Measurements from ENCODE around the gene CERS6.

Gene CERS6

DNA sequence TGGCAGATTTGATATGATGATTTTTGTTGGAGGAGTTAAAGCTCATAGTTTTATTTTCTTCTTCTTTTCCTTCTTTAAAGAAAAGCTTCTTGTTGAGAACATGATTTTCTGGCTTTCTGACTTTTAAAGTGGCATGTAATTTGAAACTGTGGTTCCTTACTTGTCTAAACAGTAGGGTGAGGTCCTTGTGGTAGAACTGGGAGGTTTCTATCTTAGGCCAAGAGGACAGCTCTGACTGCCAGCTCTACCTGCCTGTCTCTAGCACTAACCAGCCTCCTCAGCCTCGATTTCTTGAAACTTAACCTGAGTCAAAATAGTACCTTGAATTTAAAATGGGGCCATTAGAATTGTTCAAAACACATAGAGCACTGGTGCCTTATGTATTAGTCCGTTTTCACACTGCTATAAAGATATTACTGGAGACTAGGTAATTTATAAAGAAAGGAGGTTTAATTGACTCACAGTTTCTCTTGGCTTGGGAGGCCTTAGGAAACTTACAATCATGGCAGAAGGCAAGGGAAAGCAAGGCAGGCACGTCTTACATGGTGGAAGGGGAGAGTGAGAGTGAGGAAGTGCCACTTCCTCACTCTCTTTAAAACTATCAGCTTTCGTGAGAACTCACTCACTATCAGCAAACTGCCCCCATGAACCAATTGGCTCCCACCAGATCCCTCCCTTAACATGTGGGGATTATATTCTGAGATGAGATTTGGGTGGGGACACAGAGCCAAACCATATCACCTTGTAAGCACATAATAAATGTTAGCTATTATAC lies 119.0 kb downstream of the CERS6 start:
- DNase-seq: no peak

DNA sequence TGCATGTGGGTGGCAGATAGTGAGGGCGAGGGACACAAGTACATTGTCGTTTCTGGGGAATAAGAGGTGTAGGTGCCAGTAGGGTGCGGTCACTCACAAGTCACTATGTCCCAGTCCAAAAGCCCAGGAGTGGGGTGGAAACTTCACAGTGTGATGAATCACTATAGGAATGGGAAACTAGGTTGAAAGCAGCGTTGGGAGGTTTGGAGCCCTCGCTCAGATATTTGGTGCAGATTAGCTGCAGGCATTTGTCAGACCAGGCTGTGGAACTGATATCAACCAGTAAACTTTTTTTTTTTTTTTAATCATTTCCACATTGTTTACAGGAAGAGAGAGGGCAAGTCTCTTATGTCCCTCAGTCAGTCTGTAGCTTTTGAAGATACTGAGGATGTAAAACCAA lies 121.8 kb downstream of the CERS6 start:
- DNase-seq: no peak

DNA sequence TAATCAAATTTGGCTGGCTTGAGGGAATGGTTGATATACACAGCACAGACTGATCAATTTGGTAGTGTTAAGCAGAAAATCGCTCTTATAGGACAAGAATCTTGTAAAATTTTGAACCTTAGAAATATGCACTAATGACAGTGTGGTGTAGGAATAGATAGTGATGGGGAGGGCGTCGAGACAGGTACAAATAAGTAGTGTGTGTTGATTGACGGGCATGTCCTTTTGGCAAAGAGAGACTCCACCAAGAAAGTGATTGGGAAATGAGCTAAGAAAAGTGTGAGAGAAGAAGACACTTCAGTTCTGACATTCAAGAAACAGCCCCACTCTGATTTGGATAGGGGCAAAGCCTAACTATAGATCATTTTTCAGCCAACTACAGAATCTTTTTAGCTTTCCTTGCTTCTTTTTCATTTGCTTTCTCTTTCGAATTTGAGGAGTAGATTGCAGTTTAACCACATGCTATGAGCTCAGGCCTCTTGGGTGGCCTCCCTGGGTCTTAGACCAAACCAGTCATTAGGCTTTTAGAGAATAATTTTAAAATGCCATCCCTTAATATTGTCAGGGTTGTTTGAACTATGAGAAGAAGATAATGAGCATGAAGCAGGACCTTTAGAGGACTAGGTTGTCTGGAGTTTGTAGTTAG lies 127.1 kb downstream of the CERS6 start:
- DNase-seq: no peak

DNA sequence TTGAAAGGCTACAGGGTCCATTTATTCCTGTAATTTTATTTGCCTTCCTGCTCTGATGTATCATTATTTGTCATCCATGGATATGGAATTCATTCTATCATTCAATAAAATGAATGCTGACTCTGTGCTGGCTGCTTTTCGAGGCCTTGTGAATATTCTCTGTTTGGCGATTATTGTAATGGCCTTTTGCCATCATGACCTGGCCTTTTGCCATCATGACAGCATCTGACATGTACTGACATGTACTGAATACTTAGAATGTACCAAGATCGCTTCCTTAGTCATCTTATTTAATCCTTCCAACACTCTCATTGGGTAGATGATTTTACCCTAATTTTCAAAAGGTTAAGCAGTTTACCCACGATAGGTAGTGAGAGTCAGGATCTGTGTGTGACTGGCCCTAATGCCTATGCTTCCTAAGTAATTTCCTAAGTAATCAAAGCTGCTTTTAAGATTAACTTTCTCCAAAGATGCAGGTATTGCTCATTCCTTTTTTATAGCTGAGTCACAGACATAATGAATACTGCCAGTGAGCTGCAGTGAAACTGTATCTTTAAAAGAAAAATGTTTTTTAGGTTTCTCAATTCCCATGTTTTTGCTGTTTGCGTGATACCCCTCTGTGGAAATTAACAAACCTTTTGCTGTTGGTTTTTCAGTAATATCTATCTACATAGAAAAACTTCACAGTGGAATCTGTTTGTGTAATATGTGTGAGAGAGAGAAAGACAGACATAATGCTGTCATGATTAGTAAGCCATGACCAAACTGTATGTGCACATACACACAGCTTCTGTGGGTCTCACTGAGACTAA lies 127.8 kb downstream of the CERS6 start:
- no peak for DNase-seq

DNA sequence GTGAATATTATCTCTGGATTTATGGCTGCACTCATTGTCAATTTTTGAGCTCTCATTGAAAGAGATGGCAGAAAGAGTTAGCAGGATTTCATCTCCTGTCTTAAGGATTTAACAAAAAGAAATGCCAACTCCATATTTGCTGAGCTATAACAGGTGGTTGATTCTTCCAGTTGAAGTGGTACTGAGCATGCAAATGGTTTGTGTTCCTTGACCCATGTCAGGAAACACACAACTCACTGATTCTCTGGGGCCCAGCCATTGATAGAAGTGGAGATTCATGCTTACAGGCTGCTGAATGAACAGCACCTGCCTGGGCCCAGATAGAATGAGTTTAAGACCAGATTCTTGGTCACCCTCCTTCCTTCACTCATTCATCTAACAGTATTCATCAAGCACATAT lies 128.8 kb downstream of the CERS6 start:
- no peak for DNase-seq

DNA sequence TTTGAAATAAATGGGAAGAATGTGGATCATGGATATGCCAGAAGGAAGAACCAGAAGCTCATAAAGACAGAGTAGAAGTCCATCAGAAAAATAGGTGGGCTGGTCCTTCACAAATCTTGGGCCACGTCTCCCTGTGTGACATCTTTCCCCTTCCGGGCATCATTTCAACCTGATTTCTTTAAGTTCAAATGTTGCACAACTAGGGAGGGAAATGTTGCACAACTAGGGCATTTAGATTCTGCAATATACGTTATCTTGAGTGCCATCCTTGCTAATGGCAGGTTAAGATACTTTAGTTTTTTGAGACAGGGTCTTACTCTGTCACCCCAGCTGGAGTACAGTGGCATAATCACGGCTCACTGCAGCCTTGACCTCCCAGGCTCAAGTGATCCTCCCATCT lies 129.6 kb downstream of the CERS6 start:
- DNase-seq: no peak

DNA sequence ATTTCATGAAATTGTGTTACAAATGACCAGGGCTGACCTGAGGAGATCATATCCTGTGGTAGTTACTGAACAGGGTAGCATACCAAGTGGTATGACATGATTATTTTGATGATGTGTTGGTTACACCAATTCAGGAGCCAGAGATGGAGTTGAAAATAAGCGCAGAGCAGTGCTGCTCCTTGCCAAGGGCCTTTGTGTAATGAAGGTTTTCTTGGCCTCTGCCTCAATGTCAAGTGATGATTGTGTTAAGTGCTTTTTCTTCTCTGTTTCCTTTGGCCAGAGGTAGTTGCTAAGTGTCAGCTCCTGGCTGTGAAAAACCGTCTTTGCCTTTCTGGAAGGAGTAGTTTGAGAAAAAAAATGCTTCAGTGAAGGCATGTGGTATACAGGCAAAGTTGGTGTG lies 131.2 kb downstream of the CERS6 start:
- no peak for DNase-seq

DNA sequence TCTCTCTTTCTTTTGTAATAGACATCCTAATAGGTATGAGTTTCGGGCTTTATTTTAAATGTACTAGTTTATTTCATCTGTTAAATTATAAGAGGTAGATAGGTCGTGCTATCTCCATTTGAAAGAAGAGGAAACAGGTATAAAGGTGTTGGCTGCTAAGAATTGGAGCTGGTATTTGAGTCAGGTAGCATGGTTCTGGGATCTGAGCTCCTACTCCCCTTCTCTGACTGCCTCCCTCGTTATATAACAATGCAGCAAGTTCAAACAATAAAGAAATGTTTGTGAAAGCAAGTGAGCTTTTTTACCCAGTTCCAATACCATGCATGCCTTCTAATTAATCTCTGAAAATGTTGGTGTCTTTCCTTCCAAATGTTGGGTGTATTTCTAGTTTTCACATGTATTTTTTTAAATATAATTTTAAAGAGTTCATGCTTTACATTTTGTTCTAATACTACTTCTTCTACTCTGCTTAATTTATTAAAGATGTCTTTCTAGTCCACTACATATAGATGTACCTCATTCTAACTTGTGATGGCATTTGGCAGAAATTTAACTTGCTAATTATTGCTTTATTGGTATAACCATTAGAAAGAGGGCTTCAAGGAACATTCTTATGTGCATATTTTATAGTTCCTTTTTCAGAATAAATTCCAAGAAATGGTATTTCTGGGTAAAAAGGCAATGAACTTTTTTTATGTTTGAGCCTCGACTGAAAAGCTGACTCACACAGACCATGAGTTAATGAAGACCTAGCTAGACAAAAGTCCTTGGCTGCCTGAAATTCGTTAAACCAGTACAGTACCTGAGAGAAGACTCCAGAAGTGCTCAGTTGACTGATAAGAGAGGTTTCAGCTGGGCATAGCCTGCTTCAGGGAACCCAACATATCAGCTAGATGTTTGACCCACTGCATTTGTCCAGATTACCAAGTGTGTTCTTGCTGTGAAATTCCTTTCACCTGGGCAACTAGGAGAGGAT lies 133.5 kb downstream of the CERS6 start:
- DNase-seq: peak; percentile 56

DNA sequence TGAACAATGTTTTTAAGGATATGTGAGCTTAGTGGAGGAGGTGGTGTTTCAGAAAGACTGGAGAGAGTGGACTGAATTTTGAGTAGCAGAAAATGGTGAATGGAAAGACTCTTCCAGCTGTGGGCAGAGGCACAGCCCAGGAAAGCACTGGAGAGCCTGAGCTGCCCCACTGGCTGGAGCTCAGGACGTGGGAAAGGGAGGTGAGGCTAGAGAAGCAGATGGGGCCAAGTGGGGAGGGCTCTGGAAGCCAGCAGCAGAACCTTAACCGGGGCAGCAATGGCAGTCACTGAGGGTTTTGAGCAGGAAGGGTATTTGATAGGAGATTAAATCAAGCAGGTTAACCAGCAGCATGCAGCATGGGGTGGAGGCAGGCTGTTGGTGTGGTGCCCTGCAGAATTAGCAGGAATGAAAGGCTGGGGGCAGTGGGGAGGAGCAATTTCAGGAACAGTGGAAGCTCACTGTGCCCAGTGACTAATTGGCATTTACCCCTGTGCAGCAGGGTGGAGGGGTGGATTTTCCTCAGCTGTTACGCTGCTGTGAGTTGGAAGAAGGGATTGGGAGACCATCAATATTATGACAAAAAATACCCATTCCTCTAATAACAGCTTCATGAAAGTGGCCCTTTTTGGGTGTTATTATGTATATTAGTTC lies 136.2 kb downstream of the CERS6 start:
- no peak for DNase-seq

DNA sequence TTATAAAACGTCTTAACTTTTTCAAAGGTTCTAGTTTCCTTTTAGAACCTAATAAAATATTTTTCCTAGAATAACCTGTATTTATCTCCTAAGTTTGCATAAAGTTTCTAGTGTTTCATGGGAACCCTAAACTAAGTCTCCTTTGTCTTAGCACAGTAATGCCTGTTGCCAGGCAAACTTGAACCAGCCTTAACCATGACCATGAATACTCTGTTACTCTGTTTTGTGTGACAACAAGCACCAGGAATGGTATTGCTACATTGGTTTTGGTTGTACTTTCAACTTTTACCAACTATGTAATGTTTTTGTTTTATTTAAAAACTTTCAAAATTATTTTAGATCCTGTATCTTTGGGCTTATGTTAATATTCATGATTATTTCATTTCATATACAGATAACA lies 137.6 kb downstream of the CERS6 start:
- no peak for DNase-seq

DNA sequence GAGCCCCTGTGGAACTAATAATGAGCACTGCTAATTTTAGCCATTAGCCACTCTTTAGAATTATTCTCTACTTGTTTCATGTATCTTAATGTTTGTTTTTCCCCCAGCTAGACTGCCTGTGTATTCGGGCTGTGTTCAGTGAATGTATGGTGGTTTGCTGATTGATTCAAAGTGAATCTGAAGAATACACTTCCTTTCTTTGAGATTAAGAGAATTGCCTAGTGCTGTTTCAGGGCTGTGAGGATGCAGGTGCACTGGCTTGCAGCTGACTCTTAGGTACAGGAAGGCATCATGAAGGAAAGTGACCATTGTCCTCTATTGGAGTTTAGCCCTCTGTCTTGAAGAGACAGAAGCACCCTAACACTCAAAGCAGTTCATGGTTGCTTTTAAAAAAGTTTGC lies 138.7 kb downstream of the CERS6 start:
- DNase-seq: no peak

DNA sequence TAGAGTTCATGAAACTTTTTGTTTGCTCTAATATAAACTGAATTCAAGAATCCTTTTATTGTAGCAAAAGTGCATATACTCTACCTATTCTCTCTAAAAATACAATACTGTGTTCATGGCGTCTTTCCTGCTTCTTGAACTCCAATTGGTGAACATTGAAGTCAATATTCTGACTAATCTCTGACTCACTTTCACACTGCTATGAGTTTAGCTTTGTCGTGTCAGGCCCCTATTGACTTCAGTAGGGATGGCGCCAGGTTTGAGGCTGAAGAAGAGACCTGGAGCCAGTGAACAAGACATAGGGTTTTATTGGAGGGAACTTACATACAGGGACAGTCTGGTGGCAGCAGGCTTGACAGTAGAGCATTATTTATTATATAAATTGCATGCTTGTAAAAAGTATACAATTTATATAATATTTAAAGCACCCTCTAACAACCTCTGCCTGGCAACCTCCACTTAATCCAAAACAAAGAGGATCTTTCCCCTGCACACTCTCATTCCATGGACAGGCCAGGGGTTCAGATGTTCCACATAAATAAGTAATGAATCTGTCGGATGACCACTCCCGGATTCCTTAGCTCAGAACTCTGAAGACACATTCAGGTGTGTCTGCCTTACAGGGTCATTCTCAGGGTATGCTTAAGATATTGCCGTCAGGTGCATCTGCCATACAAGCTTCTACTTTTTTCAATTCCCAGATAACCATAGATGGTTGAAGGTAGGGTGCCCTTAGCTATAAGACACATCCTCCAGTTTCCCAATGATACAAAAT lies 141.0 kb downstream of the CERS6 start:
- no peak for DNase-seq

DNA sequence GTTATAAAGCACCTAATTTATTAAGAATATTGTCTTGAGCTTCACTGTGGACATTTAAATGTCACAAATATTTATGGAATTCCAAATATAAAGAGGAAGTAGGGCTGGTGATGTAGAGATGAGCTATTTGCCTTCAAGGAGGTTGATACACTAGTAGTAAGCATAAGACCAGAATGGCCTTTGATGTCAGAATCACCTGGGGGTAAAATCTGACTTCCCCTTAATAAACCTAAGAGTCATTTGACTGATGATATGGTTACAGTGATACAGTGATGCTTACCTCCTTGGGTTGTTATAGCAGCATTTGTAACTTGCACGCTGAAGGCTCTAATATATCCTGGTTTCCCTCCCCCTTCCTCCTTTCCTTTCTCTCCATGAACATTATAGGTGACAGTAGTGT lies 143.7 kb downstream of the CERS6 start:
- no peak for DNase-seq

DNA sequence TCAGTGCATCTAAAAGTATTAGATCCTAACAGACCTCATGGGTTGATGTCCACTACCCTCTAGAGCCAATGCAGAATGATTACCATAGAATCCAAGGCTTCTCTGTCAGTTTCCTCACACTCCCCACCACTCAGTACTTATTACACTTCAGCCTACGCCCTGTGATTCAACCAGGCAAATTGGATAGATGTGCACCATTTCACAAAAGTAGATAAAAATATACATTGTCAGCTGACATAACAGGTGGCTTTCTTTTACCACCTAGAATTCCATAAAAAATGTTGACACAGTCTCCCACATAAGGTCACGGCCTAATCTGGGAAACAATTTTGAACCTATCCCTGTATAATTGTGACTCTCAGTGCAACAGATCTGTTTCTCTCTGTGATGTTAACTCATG lies 144.9 kb downstream of the CERS6 start:
- no peak for DNase-seq

DNA sequence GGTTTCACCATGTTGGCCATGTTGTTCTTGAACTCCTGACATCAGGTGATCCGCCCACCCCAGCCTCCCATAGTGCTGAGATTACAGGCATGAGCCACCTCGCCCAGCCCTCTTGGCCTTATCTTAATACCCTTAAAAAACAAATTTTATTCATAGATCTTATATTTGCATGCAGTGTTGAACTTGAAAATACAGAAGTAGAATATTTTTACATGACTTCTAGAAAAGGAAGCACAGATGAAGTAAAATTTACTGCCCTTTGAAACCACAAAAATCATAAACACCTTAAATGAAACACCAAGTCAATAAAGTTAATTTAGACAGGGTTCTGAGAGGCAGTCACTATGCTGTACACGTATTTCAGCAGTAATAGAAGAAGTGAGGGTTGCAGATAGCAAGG lies 145.7 kb downstream of the CERS6 start:
- DNase-seq: no peak

DNA sequence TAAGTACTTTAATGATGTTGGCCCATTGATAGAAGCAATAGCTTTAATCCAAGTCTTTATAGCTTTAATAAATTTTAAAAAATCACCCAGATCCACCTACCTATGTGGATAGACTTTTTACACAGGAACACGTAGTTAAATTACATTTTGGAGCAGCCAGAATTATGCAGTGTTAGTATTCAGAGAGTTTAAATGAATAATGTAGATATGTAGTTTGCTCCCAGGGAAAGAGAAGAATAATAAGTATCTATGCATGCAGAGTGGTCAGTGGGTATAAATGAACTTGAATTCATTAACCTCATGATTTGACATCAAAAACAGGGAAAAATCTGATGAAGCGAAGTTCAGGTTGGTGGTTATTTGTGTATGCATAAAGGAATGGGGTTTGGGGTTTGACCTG lies 146.3 kb downstream of the CERS6 start:
- DNase-seq: no peak

DNA sequence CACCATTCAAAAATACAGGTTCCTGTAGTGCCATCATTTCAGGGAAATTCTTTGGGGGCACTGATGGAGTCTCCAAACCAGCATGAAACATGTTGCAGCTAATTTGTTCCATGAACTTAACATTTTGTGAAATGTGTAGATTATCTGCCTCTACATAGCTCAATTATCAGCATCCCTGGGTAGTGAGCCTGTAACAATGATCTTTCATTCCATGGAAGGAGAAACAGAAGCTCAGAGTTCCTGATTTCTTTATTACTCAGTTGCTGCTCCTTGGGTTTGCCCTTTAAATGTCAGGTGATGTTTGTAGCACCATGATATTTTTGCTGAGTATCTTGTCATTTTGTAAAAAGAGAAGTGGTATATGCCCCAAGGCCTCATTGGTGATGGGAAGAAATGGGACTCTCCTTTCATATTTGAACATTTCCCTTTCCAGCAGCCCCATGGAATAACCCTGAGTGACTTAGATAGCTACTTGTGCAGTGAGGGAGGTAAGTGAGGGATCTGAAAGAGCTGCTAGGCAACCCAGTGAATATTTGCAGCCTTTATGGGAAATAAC lies 146.9 kb downstream of the CERS6 start:
- no peak for DNase-seq

DNA sequence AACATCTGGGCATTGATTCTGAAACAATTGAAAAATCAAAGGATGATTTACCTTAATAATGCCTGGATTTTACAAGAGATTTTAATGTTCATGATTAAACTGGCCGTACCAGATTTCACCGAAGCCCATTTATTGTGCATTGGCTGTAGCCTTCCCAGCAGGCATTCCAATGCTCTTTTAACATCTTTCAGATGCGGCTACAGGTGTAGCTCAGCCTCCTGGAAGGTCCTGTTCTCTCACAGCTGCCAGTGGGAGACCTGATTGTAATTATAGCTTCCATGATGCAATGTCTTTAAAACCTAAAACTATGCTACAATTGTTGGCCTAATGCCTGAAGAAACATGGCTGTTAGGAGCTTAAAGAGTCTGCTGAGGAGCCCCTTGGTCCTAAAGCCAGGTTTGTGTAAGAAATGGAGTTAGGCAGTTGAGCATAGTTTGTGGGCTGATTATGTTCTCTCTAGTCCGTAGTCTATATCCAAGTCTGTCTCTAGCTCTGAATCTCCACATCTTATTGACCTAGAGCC lies 147.4 kb downstream of the CERS6 start:
- no peak for DNase-seq

DNA sequence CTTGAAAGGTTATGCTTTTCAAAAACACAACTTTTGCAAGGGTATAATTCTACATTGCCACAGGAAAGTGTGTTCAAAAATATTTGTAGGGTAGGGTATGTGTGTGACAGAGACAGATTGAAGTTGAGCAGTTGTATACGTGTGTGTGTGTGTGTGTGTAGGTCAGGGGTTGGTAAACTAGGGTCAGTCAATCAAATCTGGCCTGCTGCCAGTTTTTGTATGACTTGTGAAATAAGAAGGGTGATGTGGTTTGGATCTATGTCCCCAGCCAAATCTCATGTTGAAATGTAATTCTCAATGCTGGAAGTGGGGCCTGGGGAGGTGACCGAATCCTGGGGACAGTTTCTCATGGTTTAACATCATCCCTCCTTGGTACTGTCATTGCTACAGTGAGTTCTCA lies 148.2 kb downstream of the CERS6 start:
- no peak for DNase-seq

DNA sequence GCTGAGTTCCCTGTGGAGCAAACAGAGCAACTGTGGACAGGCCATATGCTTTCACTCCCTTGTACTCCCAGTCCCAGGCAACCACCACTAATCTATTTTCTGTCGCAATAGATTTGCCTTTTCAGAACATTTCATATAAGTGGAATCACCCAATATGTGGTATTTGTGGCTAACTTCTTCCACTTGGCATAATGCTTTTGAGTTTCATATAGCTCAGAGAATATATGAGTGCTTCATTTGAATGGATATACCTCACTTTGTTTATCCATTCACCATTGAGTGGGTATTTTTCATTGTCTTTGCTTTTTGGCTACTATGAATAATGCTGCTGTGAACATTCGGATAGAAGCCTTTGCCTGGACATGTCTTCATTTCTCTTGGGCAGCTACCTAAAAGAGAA lies 151.9 kb downstream of the CERS6 start:
- DNase-seq: no peak

DNA sequence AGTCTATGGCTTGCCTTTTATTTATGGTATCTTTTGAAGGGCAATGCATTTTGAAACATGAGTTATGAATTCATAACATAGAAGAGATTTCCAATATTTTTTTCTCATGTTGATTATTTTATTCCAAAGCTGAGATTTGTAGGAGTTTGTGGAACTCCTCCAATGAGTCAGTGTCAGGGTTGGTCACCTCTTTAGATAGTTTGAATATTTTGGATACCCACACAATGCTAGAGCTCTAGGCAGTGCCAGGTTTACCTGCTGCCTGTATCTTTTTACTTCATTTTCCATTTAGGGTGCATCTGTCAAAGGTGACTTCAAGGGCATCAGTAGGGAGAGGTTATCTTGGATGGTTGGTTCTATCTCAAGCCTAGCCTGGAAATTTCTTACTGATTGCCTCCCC lies 152.7 kb downstream of the CERS6 start:
- no peak for DNase-seq
